Lung (tissue), 12 donors: ENCODE measurements around the gene CNTNAP5. TPM values are rescaled to one million over a fixed set of nuclear protein-coding genes. Genes with fewer than 3 reads are reported as not detected.

ENCODE experiments used
- ATAC-seq: fragments of 200-7000 bp; cut with Tn5 transposase; one replicate; pipeline ENCODE4 v1.9.1; 2020; ENCODE audit warnings: moderate number of reproducible peaks; ENCODE audit not compliant: insufficient read depth, low FRiP score
- DNase-seq, 3 donors: peaks; one replicate each; pipeline ENCODE4 v3.0.0-alpha.2; 2013 to 2017
- H3K27ac ChIP-seq, 2 donors: one replicate each; pipeline ENCODE4 v1.5.1; 2013; ENCODE audit warnings: mild to moderate bottlenecking in 2 of 2, moderate library complexity in 2 of 2, control low read depth in 1 of 2, inconsistent platforms in 1 of 2, low read depth in 1 of 2, low read length in 1 of 2
- H3K27me3 ChIP-seq, 3 donors: one replicate each; pipeline ENCODE4 v1.5.1; 2013; ENCODE audit warnings: low read length in 2 of 3; ENCODE audit not compliant: control insufficient read depth in 3 of 3, insufficient read depth in 3 of 3
- H3K36me3 ChIP-seq, 4 donors: one replicate each; pipeline ENCODE4 v1.5.1; 2013; ENCODE audit warnings: low read length in 4 of 4, mild to moderate bottlenecking in 1 of 4, moderate library complexity in 1 of 4; ENCODE audit not compliant: control insufficient read depth in 4 of 4, insufficient read depth in 4 of 4
- H3K4me1 ChIP-seq, 5 donors: one replicate each; pipeline ENCODE4 v1.5.1; 2013; ENCODE audit warnings: low read length in 5 of 5, mild to moderate bottlenecking in 2 of 5, moderate library complexity in 1 of 5; ENCODE audit not compliant: control insufficient read depth in 5 of 5, insufficient read depth in 5 of 5
- H3K4me3 ChIP-seq: one replicate; pipeline ENCODE4 v1.5.1; 2013; ENCODE audit warnings: mild to moderate bottlenecking, control low read depth, moderate library complexity
- H3K9ac ChIP-seq, 2 donors: one replicate each; pipeline ENCODE4 v1.5.1; 2013; ENCODE audit warnings: low read length in 2 of 2, control low read depth in 1 of 2; ENCODE audit not compliant: insufficient read depth in 1 of 2
- H3K9me3 ChIP-seq, 4 donors: one replicate each; pipeline ENCODE4 v1.5.1; 2013; ENCODE audit warnings: low read length in 3 of 4, mild to moderate bottlenecking in 1 of 4, moderate library complexity in 1 of 4; ENCODE audit not compliant: control insufficient read depth in 4 of 4, insufficient read depth in 3 of 4
- WGBS, 2 donors: extraction: QIAGEN DNeasy Blood & Tissue Kit; methylation state at CpG; one replicate each; pipeline ENCODE4 v1.1.7; 2013; 5-methylcytosine and 5-hydroxymethylcytosine counted together
- polyA plus RNA-seq, 2 donors: library from polyadenylated mRNA; stranded (reverse); fragments of 200-250 nt; gene quantifications; one replicate each; pipeline ENCODE4 v1.2.1, GENCODE V29; 2013
- total RNA-seq, 2 donors: library from RNA; depleted of rRNA in 1 of 2; stranded (reverse); fragments of >200 nt in 1 of 2; gene quantifications; one replicate each; pipeline ENCODE4 v1.2.1, GENCODE V29; 2014 to 2021
- TF ChIP-seq, protein P1 (sequence below): IDR thresholded peaks from 2 replicates; pipeline ENCODE4 v1.5.1; 2012; ENCODE audit warnings: mild to moderate bottlenecking; ENCODE audit errors: control extremely low read depth, extremely low read depth
- donor health status: control.
- donor health status: control.
- donor health status: Bipolar disorder and iron deficiency.
- donor health status: healthy.
- donor health status: DM: yes; HTN: yes; CAD: no.

CNTNAP5 gene
- total and polyA plus RNA-seq, 4 donors: 0.03 to 0.06 TPM; not detected in 2

DNA sequence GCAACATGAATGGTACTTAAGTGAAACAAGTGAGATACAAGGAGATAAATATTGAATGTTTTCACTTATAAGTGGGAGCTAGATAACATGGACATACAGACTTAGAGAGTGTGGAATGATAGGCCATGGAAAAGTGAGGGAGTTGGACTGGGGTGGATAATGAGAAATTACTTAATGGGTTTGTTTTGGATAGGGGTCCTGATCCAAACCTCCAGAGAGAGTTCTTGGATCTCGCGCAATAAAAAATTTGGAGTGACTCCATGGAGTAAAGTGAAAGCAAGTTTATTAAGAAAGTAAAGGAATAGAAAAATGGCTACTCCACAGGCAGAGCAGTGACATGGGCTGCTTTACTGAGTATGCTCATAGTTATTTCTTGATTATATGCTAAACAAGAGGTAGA lies 508.9 kb downstream of the CNTNAP5 start:
- Histone ChIP-seq H3K27me3 (no peaks in the 10 kb centered on the region), H3K4me3 (no peak overlapping the region), H3K9me3 (no peaks in the 10 kb centered on the region), H3K4me1 (peaks cover 0 to 3% (median 0%) of the 10 kb centered on the region in 5 donors), H3K36me3 (no peaks in the 10 kb centered on the region), H3K9ac (no peak overlapping the region), H3K27ac (no peak overlapping the region)
- ATAC-seq: no peak
- TF ChIP-seq, protein P1, sequence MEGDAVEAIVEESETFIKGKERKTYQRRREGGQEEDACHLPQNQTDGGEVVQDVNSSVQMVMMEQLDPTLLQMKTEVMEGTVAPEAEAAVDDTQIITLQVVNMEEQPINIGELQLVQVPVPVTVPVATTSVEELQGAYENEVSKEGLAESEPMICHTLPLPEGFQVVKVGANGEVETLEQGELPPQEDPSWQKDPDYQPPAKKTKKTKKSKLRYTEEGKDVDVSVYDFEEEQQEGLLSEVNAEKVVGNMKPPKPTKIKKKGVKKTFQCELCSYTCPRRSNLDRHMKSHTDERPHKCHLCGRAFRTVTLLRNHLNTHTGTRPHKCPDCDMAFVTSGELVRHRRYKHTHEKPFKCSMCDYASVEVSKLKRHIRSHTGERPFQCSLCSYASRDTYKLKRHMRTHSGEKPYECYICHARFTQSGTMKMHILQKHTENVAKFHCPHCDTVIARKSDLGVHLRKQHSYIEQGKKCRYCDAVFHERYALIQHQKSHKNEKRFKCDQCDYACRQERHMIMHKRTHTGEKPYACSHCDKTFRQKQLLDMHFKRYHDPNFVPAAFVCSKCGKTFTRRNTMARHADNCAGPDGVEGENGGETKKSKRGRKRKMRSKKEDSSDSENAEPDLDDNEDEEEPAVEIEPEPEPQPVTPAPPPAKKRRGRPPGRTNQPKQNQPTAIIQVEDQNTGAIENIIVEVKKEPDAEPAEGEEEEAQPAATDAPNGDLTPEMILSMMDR: no peak
- 52 to 94% methylated on average over 2 of the region's 2 CpGs for WGBS, 2 donors
- peak in 2 of 3 donors; percentile 6 to 21 for DNase-seq

DNA sequence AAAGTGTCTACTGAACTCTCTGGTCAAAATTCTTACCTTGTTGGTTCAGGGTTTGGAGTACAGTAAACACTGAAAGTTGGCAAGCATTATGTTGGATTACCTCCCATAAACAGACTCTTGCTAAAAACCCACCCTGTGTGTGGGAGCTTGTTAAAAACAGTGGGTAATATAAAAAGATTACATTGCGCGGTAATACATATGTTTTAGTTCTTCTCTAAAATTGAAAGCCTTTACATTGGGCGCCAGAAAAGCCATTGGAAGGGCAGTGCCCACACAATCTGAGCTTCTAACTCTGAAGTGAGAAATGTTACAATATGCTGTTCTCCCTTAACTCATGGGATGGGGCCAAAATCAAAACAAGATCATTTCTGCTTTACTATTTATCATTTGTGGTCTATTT lies 510.7 kb downstream of the CNTNAP5 start:
- ATAC-seq (no peak), DNase-seq (no peak)
- TF ChIP-seq, protein P1: no peak
- H3K27me3 ChIP-seq: no peaks in the 10 kb centered on the region
- H3K36me3 ChIP-seq: no peaks in the 10 kb centered on the region
- H3K9me3 ChIP-seq: no peaks in the 10 kb centered on the region
- WGBS, 2 donors: 86 to 96% methylated on average over 3 of the region's 3 CpGs
- H3K4me1 ChIP-seq: peaks cover 0 to 3% (median 0%) of the 10 kb centered on the region in 5 donors
- H3K4me3 ChIP-seq: no peak overlapping the region
- H3K9ac ChIP-seq: no peak overlapping the region
- H3K27ac ChIP-seq: no peak overlapping the region

DNA sequence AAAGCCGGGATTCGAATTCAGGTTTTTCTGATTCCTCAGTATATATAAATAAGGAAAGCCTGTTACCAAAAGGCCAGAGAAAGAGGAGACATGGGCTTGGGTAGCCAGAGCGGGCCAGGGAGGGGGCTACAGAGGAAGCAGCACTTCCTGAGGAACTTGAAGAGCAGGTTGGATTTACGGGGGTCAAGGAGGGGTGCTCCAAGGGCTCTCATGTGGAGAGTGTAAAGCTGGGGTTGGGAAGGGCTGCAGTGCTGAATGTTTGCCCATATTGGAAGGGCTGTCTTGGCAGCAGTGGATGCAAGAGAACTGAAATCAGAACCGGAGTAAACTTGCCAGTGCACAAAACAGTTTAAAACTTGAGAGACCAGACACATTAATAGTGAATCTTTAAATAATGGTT lies 511.5 kb downstream of the CNTNAP5 start:
- ATAC-seq (no peak), DNase-seq (peak; percentile 25 to 62 (median 50))
- no peaks in the 10 kb centered on the region for H3K36me3 ChIP-seq
- no peaks in the 10 kb centered on the region for H3K27me3 ChIP-seq
- H3K4me3 ChIP-seq: no peak overlapping the region
- TF ChIP-seq, protein P1: no peak
- H3K4me1 ChIP-seq: peaks cover 0 to 4% (median 0%) of the 10 kb centered on the region in 5 donors
- WGBS, 2 donors: 44 to 49% methylated on average over 5 of the region's 5 CpGs
- no peak overlapping the region for H3K9ac ChIP-seq
- no peaks in the 10 kb centered on the region for H3K9me3 ChIP-seq
- no peak overlapping the region for H3K27ac ChIP-seq

DNA sequence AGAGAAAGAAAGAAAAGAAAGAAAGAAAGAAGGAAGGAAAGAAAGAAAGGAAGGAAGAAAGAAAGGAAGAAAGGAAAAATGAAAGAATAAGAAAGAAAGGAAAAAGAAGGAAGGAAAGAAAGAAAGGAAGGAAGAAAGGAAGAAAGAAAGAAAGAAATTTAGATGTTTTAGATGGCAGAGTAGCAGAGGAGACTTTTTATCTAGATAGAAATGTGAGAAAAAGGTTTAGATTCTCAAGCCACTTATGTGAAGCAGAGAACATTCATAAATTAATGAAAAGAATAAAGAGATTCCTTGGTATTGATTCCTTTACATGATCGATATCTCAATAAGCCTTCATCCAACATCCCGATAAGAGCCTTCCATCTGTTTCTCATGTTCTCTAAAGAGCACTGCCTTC lies 513.5 kb downstream of the CNTNAP5 start:
- H3K36me3 ChIP-seq: no peaks in the 10 kb centered on the region
- ATAC-seq: no peak
- no peak overlapping the region for H3K27ac ChIP-seq
- peaks cover 0 to 4% (median under 1%) of the 10 kb centered on the region in 5 donors for H3K4me1 ChIP-seq
- TF ChIP-seq, protein P1: no peak
- WGBS, 2 donors: 93 to 96% methylated on average over 2 of the region's 2 CpGs
- no peaks in the 10 kb centered on the region for H3K27me3 ChIP-seq
- H3K9ac ChIP-seq: no peak overlapping the region
- no peak overlapping the region for H3K4me3 ChIP-seq
- DNase-seq: no peak
- H3K9me3 ChIP-seq: no peaks in the 10 kb centered on the region
